PC-9 (cell line): ENCODE data around the gene C1orf159.

Experiments used
- CTCF ChIP-seq: fragments of 200-600 bp; sonication (generic); conservative IDR thresholded peaks from 2 replicates; pipeline ENCODE4 v1.6.1; 2017; ENCODE audit warnings: mixed run types, antibody characterized with exemption, mild to moderate bottlenecking, moderate library complexity
- EZH2 ChIP-seq: fragments of 200-600 bp; sonication (generic); IDR thresholded peaks from 2 replicates; pipeline ENCODE4 v1.8.0; 2017; ENCODE audit warnings: antibody characterized with exemption, low read depth

GRCh38 chr1:1093610-1093943 is 22.3 kb downstream of the C1orf159 start:
- TF ChIP-seq CTCF = no peak
- no peak for TF ChIP-seq EZH2
